MM.1S (cell line): ENCODE measurements around the gene BTBD9.

Experiments
- EZH2 ChIP-seq: fragments of 300-600 bp; sonication (generic); optimal IDR thresholded peaks from 2 replicates; pipeline ENCODE3; 2017; ENCODE audit warnings: low read depth, mild to moderate bottlenecking, antibody characterized with exemption, low read length, mixed read lengths
- TF ChIP-seq, protein P1 (sequence below): fragments of 300-600 bp; sonication (generic); IDR thresholded peaks from 2 replicates; pipeline ENCODE4 v1.5.1; 2016; ENCODE audit warnings: antibody characterized with exemption, low read length, mixed read lengths

DNA sequence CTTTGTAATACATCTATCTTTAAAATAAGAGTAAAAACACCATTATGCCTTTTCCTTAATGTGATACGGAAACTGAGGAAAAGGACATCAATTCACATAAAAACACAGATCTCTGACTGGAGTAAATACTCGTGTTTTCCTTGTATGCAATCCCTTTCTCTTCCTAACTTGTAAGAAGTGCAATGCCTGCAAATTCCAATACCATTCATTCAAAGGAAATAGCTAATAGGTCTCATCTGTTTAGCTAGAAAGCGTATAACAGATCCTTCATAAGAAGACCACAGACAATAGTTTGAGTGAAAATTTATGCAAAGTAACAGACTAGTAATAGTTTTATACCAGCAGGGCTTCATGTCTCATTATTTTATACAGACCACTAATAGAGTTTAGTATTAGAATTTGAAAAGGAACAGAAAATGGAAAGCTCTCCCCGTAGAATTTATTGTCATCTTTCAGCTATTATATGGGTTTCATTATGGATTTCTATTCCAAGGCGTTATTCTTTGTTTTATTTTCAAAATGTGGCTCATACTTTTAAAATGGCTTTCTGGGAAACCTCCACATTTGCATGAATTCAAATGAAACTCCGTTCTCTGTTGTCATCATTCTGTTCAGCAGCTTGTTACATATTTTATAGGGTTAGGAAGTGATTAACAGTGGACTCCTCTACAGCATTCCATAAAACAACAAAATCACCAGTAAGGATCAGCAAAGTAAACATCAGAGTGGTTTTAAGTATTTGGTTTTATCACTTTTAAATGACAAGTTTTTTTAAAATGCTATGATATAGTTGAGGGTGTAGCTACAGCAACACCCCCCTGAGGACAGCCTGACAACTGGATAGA, 186.7 kb downstream of the BTBD9 start:
- no peak for TF ChIP-seq EZH2
- TF ChIP-seq, protein P1, sequence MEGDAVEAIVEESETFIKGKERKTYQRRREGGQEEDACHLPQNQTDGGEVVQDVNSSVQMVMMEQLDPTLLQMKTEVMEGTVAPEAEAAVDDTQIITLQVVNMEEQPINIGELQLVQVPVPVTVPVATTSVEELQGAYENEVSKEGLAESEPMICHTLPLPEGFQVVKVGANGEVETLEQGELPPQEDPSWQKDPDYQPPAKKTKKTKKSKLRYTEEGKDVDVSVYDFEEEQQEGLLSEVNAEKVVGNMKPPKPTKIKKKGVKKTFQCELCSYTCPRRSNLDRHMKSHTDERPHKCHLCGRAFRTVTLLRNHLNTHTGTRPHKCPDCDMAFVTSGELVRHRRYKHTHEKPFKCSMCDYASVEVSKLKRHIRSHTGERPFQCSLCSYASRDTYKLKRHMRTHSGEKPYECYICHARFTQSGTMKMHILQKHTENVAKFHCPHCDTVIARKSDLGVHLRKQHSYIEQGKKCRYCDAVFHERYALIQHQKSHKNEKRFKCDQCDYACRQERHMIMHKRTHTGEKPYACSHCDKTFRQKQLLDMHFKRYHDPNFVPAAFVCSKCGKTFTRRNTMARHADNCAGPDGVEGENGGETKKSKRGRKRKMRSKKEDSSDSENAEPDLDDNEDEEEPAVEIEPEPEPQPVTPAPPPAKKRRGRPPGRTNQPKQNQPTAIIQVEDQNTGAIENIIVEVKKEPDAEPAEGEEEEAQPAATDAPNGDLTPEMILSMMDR: no peak
